Activated B cell treated with CpG ODN at 0.5 μM for 24 hours (primary cell): ENCODE measurements around the gene GNB1L. TPM values are rescaled to one million over a fixed set of nuclear protein-coding genes. Genes with fewer than 3 reads are reported as not detected.

ENCODE experiments used
- ATAC-seq: fragments of 200-7000 bp; cut with Tn5 transposase; one replicate; pipeline ENCODE4 v1.10.0; 2021; ENCODE audit warnings: low read depth, mild to moderate bottlenecking, moderate library complexity
- CTCF ChIA-PET: fragments of 350-600 bp; sonication (Branson Sonifier 250); formaldehyde crosslinking; loops from one replicate; lab custom pipeline; 2021; ENCODE audit warnings: antibody characterized with exemption; lab: Charles Lee
- POLR2A ChIA-PET: fragments of 350-600 bp; sonication (Branson Sonifier 250); formaldehyde crosslinking; loops from one replicate; lab custom pipeline; 2021; ENCODE audit warnings: antibody characterized with exemption; lab: Charles Lee
- DNase-seq: peaks from one replicate; pipeline ENCODE4 v3.0.0; 2022
- H3K27ac Mint-ChIP-seq: one replicate; pipeline ENCODE4 v1.8.0; 2020; ENCODE audit warnings: mixed read lengths
- H3K27me3 Mint-ChIP-seq: one replicate; pipeline ENCODE4 v1.8.0; 2021; ENCODE audit warnings: mixed read lengths
- H3K36me3 Mint-ChIP-seq: one replicate; pipeline ENCODE4 v1.8.0; 2021; ENCODE audit warnings: low read depth, mixed read lengths
- H3K4me1 Mint-ChIP-seq: one replicate; pipeline ENCODE4 v1.8.0; 2021; ENCODE audit warnings: mixed read lengths
- H3K4me3 Mint-ChIP-seq: one replicate; pipeline ENCODE4 v1.8.0; 2020; ENCODE audit warnings: mild to moderate bottlenecking, mixed read lengths
- H3K9me3 Mint-ChIP-seq: one replicate; pipeline ENCODE4 v1.8.0; 2020; ENCODE audit warnings: mixed read lengths
- CTCF ChIP-seq: fragments of 200-600 bp; IDR thresholded peaks from one replicate; pipeline ENCODE4 v1.8.0; 2022; ENCODE audit warnings: antibody characterized with exemption, mild to moderate bottlenecking
- intact Hi-C: fragments of 100-400 bp; cut with micrococcal nuclease; formaldehyde crosslinking; loops from one replicate; pipeline ENCODE4 v1.15.1; 2024
- total RNA-seq: library from RNA; stranded (reverse); gene quantifications from 2 replicates; pipeline ENCODE4 v1.2.3, GENCODE V29; 2022

Gene GNB1L
- total RNA-seq, 1 donor from 2014 or later, result 6.3 TPM

GRCh38 chr22:19851291-19852176, 3.1 kb downstream of the GNB1L start:
- Mint-ChIP-seq H3K36me3 (peaks cover 21% of the 10 kb centered on the region), H3K9me3 (no peaks in the 10 kb centered on the region), H3K27me3 (no peaks in the 10 kb centered on the region), H3K4me1 (peaks cover 32% of the 10 kb centered on the region), H3K4me3 (peak overlapping the region; percentile 55), H3K27ac (no peak overlapping the region)
- DNase-seq (no peak), ATAC-seq (no peak)
- CTCF ChIA-PET, result interaction anchor here (1.2 to 1.4 kb wide), 2 partner anchors 59 to 121 kb away, joined by 3 to 5 read pairs; no protein-coding TSS in a partner anchor
- no peak for TF ChIP-seq CTCF
- intact Hi-C loops, result no loop called here
- POLR2A ChIA-PET, result no interaction called here

- Mint-ChIP-seq H3K4me1 (peaks cover 29% of the 10 kb centered on the region), H3K9me3 (no peaks in the 10 kb centered on the region), H3K4me3 (no peak overlapping the region), H3K27ac (no peak overlapping the region), H3K36me3 (peaks cover 21% of the 10 kb centered on the region), H3K27me3 (no peaks in the 10 kb centered on the region)
- TF ChIP-seq CTCF, result no peak
- DNase-seq (no peak), ATAC-seq (no peak)
- intact Hi-C loops, result no loop called here
- ChIA-PET POLR2A (no interaction called here), CTCF (no interaction called here)
Observed at GRCh38 chr22:19850763-19851109, 3.9 kb downstream of the GNB1L start.

- DNase-seq (no peak), ATAC-seq (no peak)
- Mint-ChIP-seq H3K27me3 (no peaks in the 10 kb centered on the region), H3K27ac (no peak overlapping the region), H3K36me3 (peaks cover 21% of the 10 kb centered on the region), H3K4me3 (no peak overlapping the region), H3K9me3 (no peaks in the 10 kb centered on the region), H3K4me1 (peaks cover 25% of the 10 kb centered on the region)
- no peak for TF ChIP-seq CTCF
- CTCF ChIA-PET, result no interaction called here
- intact Hi-C loops, result no loop called here
- POLR2A ChIA-PET, result interaction anchor here (0.7 kb wide), 1 partner anchor 104 kb away, joined by 3 read pairs; no protein-coding TSS in a partner anchor
Observed at GRCh38 chr22:19849835-19850762, 4.6 kb downstream of the GNB1L start.

- Mint-ChIP-seq H3K9me3 (no peaks in the 10 kb centered on the region), H3K27ac (no peak overlapping the region), H3K27me3 (no peaks in the 10 kb centered on the region), H3K36me3 (peaks cover 21% of the 10 kb centered on the region), H3K4me1 (peaks cover 30% of the 10 kb centered on the region), H3K4me3 (no peak overlapping the region)
- no peak for ATAC-seq
- ChIA-PET POLR2A (no interaction called here), CTCF (no interaction called here)
- DNase-seq, result no peak
- intact Hi-C loops, result no loop called here
- TF ChIP-seq CTCF, result no peak
Observed at GRCh38 chr22:19848298-19849224, 6.1 kb downstream of the GNB1L start.
